NT2/D1 (cell line): ENCODE results near the gene DLX2.
A peak's percentile ranks its signal among the peaks of the same experiment; 100 is the strongest.

Source experiments
- DNase-seq: peaks from one replicate; pipeline ENCODE4 v3.0.0-alpha.2; 2011; ENCODE audit warnings: low read depth, low spot score
- H3K27me3 ChIP-seq: 2 replicates; pipeline ENCODE4 v1.6.0; 2011; ENCODE audit warnings: mild to moderate bottlenecking; ENCODE audit not compliant: insufficient read length, insufficient read depth
- H3K36me3 ChIP-seq: 2 replicates; pipeline ENCODE4 v1.6.1; 2011; ENCODE audit warnings: mild to moderate bottlenecking, low read length, mixed read lengths; ENCODE audit not compliant: insufficient read depth, insufficient read length
- H3K4me1 ChIP-seq: 2 replicates; pipeline ENCODE4 v1.5.1; 2011; ENCODE audit not compliant: insufficient read depth, insufficient read length
- H3K4me3 ChIP-seq: 2 replicates; pipeline ENCODE4 v1.5.1; 2011; ENCODE audit warnings: low read depth; ENCODE audit not compliant: insufficient read length
- H3K9ac ChIP-seq: 2 replicates; pipeline ENCODE4 v1.6.0; 2011; ENCODE audit warnings: low read depth; ENCODE audit not compliant: insufficient read length
- H3K9me3 ChIP-seq: 2 replicates; pipeline ENCODE4 v1.5.1; 2011; ENCODE audit warnings: mild to moderate bottlenecking, low read length; ENCODE audit not compliant: insufficient read depth
- SUZ12 ChIP-seq: IDR thresholded peaks from 2 replicates; pipeline ENCODE4 v1.6.1; 2011; ENCODE audit not compliant: insufficient read length, insufficient read depth; ENCODE audit errors: extremely low read depth
- YY1 ChIP-seq: IDR thresholded peaks from 2 replicates; pipeline ENCODE4 v1.6.1; 2011; ENCODE audit not compliant: insufficient read length, insufficient read depth
- ZNF274 ChIP-seq: IDR thresholded peaks from 2 replicates; pipeline ENCODE4 v1.6.1; 2011; ENCODE audit warnings: mild to moderate bottlenecking, low read depth, low read length

DLX2 gene

GRCh38 chr2:172082105-172082943, 20.4 kb downstream of the DLX2 start:
- peaks cover 77% of the 10 kb centered on the region for H3K27me3 ChIP-seq
- peaks cover 25% of the 10 kb centered on the region for H3K4me1 ChIP-seq
- no peaks in the 10 kb centered on the region for H3K9me3 ChIP-seq
- H3K4me3 ChIP-seq: no peak overlapping the region
- no peaks in the 10 kb centered on the region for H3K36me3 ChIP-seq
- H3K9ac ChIP-seq: no peak overlapping the region
- DNase-seq: no peak
- TF ChIP-seq ZNF274 (no peak), SUZ12 (no peak), YY1 (no peak)

- Histone ChIP-seq H3K4me3 (no peak overlapping the region), H3K36me3 (no peaks in the 10 kb centered on the region), H3K9me3 (no peaks in the 10 kb centered on the region), H3K27me3 (peaks cover 70% of the 10 kb centered on the region), H3K9ac (no peak overlapping the region), H3K4me1 (peaks cover 19% of the 10 kb centered on the region)
- TF ChIP-seq ZNF274 (no peak), SUZ12 (peak; percentile 62), YY1 (no peak)
- no peak for DNase-seq
Observed at GRCh38 chr2:172081221-172082022, 21.3 kb downstream of the DLX2 start.

GRCh38 chr2:172080641-172081220, 22.0 kb downstream of the DLX2 start:
- Histone ChIP-seq H3K4me1 (peaks cover 14% of the 10 kb centered on the region), H3K36me3 (no peaks in the 10 kb centered on the region), H3K9ac (no peak overlapping the region), H3K4me3 (no peak overlapping the region), H3K27me3 (peaks cover 64% of the 10 kb centered on the region), H3K9me3 (no peaks in the 10 kb centered on the region)
- TF ChIP-seq SUZ12 (no peak), YY1 (no peak), ZNF274 (no peak)
- DNase-seq: no peak

GRCh38 chr2:172079838-172080640, 22.7 kb downstream of the DLX2 start:
- no peak for TF ChIP-seq YY1
- no peak for TF ChIP-seq ZNF274
- TF ChIP-seq SUZ12: no peak
- Histone ChIP-seq H3K4me1 (peaks cover 14% of the 10 kb centered on the region), H3K4me3 (no peak overlapping the region), H3K9ac (no peak overlapping the region), H3K36me3 (no peaks in the 10 kb centered on the region), H3K27me3 (peaks cover 57% of the 10 kb centered on the region), H3K9me3 (no peaks in the 10 kb centered on the region)
- DNase-seq: no peak

GRCh38 chr2:172079416-172079815, 23.3 kb downstream of the DLX2 start:
- H3K4me1 ChIP-seq: peaks cover 14% of the 10 kb centered on the region
- no peak for DNase-seq
- H3K36me3 ChIP-seq: no peaks in the 10 kb centered on the region
- no peaks in the 10 kb centered on the region for H3K9me3 ChIP-seq
- peaks cover 50% of the 10 kb centered on the region for H3K27me3 ChIP-seq
- no peak overlapping the region for H3K9ac ChIP-seq
- no peak for TF ChIP-seq SUZ12
- no peak for TF ChIP-seq ZNF274
- TF ChIP-seq YY1: no peak
- no peak overlapping the region for H3K4me3 ChIP-seq

GRCh38 chr2:172074254-172074653, 28.4 kb downstream of the DLX2 start:
- Histone ChIP-seq H3K4me3 (no peak overlapping the region), H3K9ac (no peak overlapping the region), H3K36me3 (no peaks in the 10 kb centered on the region), H3K27me3 (peaks cover 3% of the 10 kb centered on the region), H3K9me3 (no peaks in the 10 kb centered on the region), H3K4me1 (no peaks in the 10 kb centered on the region)
- DNase-seq: no peak
- TF ChIP-seq ZNF274: no peak
- no peak for TF ChIP-seq SUZ12
- TF ChIP-seq YY1: no peak

- TF ChIP-seq YY1 (no peak), ZNF274 (no peak), SUZ12 (no peak)
- peaks cover 3% of the 10 kb centered on the region for H3K27me3 ChIP-seq
Observed at GRCh38 chr2:172073518-172073917, 29.2 kb downstream of the DLX2 start.

More at GRCh38 chr2:172073518-172073917, 29.2 kb downstream of the DLX2 start:
- no peak for DNase-seq
- Histone ChIP-seq H3K4me1 (no peaks in the 10 kb centered on the region), H3K9me3 (no peaks in the 10 kb centered on the region), H3K4me3 (no peak overlapping the region), H3K36me3 (no peaks in the 10 kb centered on the region), H3K9ac (no peak overlapping the region)
